Stimulated activated CD4-positive, alpha-beta T cell treated with anti-CD3 and anti-CD28 coated beads, Interleukin-4, amount 100 ng/mL, for 48 hours (primary cell): ENCODE measurements around the gene ANKMY1.

Source experiments
- DNase-seq, 2 donors: peaks; one replicate each; pipeline ENCODE4 v3.0.0-alpha.2; 2020; ENCODE audit warnings: low read depth in 2 of 2

ANKMY1 gene

DNA sequence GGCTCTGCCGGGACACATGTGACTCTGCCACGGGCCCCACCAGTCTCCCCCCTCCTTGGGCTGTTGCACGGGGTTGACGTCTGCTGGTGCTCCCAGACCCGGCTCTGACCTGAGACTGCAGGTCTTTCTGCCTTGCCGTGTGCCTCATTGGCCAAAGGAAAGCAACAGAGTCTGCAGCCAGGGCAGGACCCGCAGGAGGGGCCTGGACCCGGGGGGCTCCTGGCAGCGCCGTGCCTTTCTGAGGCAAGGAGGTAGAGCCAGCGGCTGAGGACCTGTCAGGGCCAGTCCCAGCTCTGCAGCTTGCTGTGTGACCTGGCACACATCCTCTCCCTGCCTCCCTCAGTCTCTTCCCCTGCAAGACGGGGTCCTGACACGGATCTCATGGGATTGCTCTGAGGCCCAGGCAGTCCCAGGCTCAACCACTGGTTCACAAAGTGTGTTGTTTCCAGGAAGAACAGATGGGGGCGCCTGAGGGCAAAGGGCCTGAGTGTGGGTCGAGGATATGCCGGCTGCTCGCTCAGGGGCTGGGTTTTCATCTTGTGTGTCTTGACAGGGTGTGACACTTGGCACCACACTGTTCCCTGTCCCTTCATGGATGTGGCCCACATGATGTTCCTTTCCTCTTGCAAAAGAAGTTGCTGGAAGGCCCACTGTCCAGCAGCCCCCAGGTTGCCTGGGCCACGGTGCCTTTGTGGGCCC, 37.7 kb upstream of the ANKMY1 start:
- DNase-seq: peak; percentile 9 to 45

DNA sequence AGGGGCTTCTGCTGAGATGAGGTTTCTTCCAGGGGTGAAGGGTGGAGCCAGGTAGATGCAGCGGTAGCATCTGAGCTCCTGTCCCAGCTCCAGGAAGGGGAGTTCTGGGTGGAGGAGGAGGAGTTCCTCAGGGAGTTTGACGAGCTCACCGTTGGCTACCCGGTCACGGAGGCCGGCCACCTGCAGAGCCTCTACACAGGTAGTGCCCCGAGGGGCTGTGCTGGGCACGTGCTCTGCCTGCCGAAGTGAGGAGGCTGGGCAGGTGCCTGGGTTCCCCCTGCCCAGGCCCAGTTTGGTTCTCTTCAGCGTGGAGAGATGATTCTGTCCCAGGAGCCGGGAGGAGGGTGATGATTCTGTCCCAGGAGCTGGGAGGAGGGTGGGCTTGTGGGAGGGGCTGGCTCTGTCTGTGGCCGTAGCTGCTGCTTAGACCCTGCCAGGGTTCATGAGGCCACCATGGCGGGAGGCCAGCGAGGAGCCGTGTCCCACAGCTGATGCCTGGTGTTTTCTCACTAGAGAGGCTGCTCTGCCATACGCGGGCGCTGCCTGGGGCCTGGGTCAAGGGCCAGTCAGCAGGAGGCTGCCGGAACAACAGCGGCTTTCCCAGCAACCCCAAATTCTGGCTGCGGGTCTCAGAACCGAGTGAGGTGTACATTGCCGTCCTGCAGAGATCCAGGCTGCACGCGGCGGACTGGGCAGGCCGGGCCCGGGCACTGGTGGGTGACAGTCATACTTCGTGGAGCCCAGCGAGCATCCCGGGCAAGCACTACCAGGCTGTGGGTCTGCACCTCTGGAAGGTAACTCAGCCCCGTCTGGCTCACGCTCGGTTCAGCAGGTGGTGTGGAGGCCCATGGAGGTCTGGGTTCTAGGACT, 37.0 kb upstream of the ANKMY1 start:
- DNase-seq: no peak

DNA sequence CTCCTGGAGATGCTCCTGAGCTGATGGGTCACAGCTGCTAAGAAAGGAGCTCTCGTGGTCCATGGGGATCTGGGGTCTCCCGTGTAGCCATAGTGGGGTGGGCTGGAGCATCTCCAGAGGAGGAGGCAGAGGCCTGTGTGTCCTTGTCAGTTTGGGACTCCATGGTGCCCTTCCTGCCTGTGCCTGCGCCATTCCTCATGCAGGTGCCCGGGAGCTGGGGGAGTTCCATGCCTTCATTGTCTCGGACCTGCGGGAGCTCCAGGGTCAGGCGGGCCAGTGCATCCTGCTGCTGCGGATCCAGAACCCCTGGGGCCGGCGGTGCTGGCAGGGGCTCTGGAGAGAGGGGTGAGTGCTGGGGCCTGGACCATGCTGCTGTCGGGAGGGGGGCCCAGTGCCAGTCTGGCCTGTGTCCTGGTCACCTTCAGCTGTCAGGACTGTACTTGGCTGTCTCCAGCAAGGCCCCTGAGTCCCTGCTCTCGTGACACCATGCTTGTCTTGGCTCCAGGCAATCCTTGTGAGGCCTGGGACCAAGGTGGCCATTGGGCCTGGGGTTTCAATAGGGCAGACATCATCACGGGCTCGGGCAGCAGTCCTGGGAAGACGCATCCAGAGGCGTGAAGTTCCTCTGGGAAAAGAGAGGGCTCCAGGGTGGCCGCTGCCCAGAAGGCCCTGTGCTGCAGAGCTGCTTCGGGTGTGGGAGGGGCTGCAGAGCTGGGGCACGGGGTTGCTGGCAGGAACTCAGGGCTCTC, 36.1 kb upstream of the ANKMY1 start:
- DNase-seq: no peak

DNA sequence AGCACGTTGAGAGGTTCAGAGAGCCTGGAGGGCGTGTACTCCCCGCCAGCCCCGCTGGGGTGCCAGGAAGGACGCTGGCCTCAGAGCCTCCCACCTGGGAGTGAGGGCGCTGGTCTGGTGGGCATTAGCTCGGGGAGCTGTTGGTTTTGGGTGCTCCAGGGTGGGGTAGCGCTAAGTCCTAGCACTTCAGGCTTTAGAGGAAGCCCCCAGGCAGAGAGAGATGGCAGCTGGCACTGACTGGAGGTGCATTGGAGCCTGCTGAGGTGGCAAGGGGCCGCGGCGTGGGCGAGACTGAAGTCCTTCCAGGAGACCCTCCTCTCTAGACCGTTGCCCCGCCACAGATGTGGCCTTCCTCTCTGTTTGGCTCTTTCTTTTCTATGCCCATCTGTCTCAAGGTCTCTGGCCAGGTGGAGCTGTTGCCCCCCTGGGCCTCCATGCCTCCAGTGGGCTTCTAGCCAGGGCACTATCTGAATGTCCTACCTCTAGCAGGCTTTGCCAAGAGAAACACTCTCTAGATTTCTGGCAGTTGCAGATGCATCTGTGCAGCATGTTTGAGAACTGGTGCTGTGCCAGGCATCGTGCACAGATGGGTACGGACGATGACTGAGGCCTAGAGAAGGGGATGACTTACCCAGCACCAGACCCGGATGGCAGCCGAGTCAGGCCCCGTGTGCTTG, 35.4 kb upstream of the ANKMY1 start:
- no peak for DNase-seq

DNA sequence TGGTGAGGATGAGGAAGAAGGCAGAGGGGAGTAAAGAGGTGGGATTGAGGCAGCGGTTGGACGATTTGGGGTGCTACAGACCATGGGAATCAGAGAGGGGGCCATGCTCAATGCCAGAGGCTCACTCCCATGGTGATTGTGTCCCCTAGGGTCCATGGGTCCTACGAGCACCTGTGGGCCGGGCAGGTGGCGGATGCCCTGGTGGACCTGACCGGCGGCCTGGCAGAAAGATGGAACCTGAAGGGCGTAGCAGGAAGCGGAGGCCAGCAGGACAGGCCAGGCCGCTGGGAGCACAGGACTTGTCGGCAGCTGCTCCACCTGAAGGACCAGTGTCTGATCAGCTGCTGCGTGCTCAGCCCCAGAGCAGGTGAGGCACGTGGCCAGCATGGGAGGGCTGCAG, 34.0 kb upstream of the ANKMY1 start:
- no peak for DNase-seq

DNA sequence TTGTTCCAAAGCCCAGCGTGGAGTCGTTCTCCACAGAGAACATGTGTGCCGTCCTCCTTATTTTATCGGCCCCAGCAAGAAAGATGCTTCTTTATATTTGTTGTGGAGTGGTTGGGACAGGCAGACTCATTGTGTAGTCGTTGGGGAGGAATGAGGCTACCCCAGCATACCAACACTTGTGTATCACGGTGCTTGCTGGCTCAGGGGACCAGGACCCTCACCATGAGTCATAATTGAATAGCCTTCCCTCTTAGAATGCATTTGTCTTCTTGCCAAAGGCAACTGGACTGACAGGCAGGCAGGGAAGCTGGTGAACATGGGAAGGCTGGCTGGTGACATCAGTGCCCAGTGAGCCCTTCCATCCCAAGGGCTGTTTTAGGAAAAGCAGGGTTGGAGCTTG, 33.4 kb upstream of the ANKMY1 start:
- DNase-seq: no peak

DNA sequence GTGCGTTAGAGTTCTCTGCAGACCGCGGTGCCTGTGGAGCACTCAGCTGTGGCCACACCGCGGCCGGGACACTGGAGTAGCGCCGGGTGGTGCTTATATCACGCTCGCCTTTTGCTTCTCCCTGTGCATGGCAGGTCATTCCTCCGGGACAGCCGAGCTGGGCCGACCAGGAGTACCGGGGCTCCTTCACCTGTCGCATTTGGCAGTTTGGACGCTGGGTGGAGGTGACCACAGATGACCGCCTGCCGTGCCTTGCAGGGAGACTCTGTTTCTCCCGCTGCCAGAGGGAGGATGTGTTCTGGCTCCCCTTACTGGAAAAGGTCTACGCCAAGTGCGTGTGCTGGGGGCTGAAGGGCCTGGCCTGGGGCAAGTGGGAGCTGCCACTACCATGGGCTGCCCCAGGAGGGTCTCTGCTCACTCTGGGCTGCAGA, 32.9 kb upstream of the ANKMY1 start:
- no peak for DNase-seq

DNA sequence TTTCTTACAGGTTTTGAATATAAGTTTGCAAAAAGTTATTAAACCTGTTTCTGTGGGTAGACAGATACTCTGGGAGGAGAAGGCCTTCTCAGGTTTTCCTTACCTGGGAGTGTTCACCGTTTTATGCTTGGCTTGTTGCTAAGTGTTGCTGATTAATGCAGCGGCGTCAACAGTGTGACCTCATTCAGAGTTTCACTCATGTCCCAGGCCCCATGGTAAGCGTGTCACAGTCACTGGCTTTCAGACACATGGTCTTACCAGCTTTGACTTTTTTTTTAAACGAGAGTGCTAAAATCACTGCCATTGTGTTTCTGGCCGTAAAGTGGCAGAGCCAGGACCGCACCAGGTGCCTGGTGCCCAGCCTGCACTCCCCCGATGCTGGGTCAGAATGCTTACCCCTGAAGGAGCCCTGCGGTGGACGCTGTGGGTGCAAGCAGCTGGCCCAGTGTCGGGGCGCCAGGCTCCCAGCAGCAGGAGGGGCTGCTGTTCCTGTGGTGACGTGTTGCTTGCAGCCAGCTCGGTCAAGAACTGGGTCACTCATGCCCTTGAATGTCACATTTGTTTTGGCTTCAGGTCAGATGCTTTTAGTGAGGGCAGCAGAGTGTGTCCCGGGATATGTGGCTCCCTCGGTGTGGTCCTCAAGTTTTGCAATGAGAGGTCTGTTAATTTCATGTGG, 32.2 kb upstream of the ANKMY1 start:
- no peak for DNase-seq

DNA sequence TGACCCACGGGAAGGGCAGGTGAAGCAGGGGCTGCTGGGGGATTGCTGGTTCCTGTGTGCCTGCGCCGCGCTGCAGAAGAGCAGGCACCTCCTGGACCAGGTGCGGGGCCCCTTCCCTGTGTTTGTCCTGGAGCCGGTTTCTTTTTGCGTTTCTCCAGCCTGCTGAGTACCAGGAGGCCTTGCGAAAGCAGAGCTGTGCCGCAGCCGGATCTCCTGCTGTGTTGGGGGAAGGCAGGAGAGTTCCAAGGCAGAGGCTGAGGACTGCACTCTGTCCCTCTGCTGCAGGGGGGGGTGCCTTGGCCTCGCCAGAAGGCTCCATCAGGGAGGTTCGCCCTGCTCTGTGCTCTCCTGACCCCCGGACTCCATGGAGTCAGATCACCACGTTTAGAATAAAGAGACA, 31.6 kb upstream of the ANKMY1 start:
- no peak for DNase-seq

DNA sequence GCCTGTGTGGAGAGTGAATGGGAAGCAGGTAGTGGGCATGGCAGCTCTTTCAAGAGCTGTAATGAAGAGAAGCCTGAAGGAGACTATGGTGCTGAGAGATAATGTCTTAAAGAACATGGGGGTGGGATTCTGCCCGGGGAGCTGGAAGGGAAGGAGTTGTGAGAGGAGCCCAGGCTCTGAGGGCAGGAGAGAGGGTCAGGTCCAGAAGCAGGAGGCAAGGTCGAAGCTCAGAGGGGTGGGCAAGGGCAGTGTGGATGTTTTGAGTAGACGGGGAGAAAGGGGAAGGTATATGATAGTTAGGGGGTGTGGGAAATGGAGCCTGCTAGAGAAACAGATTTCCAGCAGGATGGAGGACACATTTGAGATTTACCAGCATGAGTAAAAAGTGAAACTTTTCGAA, 30.9 kb upstream of the ANKMY1 start:
- DNase-seq: no peak

DNA sequence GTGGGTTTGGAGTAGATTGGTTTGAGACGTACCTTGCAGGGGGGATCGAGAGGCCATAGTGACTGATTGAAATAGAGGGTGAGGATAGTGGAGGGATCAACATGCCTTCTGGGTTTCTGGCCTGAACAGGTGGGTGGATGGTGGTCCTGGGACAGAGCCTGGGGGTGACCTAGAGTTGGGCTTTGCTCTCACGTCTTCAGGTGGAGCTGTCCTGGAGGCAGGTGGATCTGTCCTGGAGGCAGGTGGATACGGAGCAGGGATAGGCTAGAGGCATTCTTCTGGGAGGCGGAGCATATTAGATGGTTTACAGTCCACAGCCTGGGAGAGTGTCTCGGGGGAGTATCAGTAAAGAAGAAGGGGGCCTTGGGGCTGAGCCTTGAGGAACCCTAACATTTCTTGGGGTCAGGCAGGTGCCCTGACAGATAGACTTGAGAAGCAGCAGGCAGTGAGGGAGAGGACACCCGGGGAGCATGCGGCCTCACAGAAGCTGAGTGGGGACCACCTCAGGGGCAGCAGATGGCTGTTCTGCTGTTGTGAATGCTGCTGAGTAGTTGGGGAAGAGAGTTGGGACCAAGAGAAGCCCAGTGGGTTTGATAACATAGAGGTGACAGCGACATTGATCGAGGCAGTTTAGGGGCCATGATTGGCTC, 30.3 kb upstream of the ANKMY1 start:
- no peak for DNase-seq

DNA sequence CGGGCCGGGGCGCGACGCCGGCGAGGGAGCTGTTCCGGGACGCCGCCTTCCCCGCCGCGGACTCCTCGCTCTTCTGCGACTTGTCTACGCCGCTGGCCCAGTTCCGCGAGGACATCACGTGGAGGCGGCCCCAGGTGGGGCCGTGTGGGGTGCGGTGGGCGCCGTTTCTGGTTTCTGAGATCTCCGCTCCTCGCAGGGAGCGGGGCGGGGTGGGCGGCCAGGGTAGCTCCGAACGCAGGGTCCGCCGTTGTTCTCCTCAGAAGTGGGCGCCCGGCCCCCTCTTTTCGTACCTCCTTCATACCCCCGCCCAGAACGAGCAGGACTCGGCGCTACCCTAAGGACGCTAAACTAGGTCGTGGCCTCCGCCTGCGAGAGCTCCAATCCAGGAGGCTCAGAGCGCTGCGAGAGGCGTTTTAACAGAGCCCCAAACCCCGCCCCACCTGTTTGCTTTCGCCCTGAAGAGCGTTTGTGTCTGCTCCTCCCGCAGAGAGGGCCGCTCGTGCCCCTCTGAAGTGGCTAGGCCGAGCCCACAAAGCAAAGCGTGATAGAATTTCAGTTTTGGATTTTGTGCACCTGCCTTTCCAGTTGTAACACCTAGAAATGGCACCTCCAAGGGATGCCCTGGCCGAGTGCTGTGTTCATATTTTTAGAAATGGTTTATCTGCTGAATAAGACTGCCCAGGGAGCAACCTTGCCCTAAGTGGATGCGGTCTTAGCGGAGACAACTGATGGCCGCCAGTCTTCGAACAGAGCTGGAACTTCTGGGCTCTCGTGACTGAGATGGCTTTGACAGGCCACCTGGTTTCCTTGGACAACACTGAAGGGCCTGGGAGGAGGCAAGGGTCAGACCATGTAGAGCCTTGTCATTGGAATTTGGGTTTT, 29.4 kb upstream of the ANKMY1 start:
- peak in 1 of 2 donors; percentile 36 for DNase-seq

DNA sequence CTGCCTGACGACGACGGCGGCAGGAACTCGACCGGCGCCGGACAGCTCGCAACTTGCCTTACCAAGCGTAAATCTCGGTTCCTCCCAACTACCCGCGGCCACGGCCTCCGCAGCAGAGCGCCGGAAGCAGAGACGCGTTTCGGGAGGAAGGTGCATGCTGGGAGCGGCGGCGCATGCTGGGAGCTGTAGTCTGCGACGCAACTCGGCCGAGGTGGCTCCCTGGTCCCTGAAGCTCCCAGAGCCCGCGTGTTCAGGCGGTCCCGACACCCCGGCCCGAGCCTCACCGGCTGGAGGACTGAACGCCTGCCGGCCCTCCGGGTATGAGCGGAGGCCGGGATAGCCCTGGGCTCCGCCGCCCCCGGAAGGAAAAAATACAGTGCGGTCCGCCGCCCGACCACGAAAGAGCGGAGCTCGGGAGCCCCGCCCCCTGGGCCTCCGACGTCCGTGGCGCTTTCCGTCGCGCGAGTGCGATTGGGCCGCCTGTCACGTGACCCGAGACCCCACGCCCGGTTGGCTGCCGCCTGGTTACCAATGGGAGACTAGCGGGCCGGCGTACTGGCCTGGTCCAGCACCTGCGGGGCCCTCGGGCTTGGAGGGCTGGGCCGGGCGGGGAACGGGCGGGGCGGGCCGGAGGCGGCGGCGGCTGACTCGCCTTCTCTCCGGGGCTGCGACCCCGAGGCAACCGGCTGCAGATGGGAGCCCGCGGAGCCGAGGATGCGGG, 28.6 kb upstream of the ANKMY1 start, which contains the start of gene CAPN10:
CAPN10 (plus strand) TSS at position 537 of the 721 bp plus-strand sequence; CDS start at position 715, 178 bp downstream.
- DNase-seq: peak; percentile 93 to 96

DNA sequence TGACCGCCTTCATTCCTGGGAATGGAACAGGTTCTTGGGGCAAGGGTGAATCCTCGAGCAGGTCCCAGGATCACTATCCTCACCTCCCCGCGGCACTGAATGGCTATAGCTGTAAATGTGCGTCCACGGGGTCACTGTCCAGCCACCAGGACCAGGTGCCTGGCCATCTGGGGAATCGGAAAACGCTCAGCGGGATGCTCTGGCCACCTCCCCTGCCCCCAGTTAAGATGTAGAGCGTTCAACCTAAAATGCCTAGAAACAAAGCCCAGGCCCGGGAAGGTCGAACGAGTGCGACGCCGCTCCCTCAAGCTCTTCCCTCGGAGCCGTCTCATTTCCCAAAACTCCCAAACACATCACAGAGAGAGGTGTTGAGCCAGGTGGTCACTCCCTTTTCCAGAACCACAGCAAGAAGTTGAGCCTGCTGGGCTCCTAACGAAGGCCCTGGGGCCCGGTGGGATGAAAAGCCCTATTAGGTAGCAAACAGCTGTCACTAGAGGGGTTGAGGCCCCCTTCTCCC, 28.0 kb upstream of the ANKMY1 start:
- no peak for DNase-seq

DNA sequence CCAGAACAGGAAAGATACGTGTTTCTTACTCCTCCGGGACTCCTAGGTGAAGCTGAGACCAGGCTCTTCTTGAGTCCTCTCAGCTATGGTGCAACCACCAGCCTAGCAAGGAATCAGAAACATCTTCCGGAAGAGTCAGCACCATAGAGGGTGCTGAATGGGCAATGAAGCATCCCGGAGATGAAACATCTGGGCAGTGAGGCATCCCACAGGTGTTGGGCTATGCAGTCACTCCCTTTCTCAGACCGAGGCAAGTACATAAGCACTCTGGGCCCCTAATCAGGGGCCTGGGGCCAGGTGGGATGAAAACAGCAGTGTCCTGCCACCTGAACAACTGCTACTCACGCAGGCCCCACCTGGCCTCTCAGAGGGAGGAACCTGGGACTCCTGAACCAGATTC, 27.3 kb upstream of the ANKMY1 start:
- DNase-seq: no peak

DNA sequence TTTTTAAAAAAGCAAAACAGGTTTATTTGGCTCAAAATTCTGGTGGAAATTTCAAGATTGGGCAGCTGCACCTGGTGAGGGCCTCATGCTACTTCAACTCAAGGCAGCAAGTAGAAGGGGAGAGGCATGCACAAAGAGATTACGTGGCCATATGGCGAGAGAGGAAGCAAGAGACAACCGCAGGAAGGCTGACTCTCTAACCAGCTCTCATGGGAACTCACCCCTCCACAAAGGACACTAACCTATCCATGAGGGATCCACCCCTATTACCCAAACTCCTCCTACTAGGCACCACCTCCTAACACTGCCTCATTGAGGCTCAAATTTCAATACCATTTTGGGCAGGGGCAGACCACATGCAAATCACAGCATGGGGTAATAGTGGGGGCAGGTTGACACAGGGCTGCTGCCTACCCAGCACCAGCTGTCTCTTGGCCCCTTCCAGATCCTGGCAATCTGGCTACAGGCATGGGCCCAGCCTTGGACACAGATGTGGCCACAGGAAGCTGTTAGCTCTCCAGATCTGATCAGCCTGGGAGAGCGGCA, 26.8 kb upstream of the ANKMY1 start:
- no peak for DNase-seq

DNA sequence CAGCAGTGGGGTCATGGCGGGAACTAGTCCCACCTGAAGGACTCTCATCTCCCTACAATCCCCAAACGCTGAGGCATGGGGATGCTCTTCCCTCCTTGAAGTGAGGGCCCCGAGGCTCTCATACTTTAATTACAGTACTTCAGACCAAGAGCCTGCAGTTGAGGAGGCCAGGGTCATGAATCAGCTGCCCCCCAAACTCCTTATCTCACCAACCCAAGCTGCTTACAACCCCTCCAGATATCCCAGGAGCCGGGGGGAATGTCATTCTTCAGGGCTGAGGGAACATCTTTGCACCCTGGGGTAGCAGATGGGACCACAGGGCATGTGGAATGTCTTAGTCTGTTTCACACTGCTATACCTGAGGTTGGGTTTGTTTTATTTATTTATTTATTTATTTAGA, 26.0 kb upstream of the ANKMY1 start:
- no peak for DNase-seq

DNA sequence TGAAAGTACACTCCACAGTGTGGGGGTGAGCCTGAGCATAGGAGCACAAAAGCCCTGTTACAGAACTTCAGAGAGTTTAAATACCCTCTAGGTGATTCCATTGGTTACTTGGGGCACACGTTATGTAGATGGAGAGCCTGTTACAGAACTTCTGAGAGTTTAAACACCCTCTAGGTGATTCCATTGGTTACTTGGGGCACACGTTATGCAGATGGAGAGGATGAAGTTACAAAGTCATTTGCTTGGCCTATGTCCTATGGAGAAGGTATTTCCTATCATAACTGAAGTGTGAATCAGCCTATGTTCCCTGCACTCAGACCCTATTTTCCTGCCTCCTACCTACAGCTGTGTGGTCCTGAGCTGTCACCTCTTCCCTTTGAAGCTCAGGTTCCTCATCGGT, 25.0 kb upstream of the ANKMY1 start:
- no peak for DNase-seq

DNA sequence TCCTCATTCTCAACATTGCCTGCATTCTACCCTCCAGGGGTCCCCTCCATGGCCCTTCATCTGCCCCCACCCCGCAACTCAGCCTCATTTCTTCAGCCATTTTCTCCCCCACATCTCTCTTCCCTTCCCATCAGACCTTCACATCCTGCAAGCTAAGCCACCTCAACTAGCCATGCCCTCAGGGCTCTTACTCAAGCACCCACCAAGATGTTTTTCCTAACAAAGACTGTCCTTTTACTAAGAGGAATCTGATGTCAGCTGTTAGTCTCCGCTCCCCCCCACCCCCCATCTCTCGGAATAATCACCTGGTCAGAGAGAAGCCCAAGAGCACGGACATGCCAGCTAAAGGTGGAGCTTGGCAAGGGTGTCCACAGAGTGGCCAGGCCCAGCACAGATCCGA, 24.0 kb upstream of the ANKMY1 start:
- DNase-seq: no peak
